ENCODE measurements around the gene OR6F1.

Gene OR6F1

GRCh38 chr1:247681288-247681897 lies 35.1 kb downstream of the OR6F1 start:
- no peak overlapping the region for H3K4me3 ChIP-seq (ENCODE audit: low read length)
- TF ChIP-seq ZNF274 (IDR thresholded peaks at IDR 0.05; ENCODE audit: low read depth, low read length), result no peak

GRCh38 chr1:247680171-247680570 lies 36.3 kb downstream of the OR6F1 start:
- no peak for TF ChIP-seq ZNF274 (IDR thresholded peaks at IDR 0.05; ENCODE audit: low read depth, low read length)
- H3K4me3 ChIP-seq (ENCODE audit: low read length), result no peak overlapping the region

- H3K4me3 ChIP-seq (ENCODE audit: low read length), result no peak within 1 kb of the TSS
- no peak for TF ChIP-seq ZNF274 (IDR thresholded peaks at IDR 0.05; ENCODE audit: low read depth, low read length)
Observed at GRCh38 chr1:247679639-247680038, 36.8 kb downstream of the OR6F1 start, which contains the start of gene OR13G1. Gene OR13G1 (minus strand): TSS chr1:247679739. CDS start chr1:247673041, 6,698 bp downstream.

- H3K4me3 ChIP-seq (ENCODE audit: low read length), result no peak overlapping the region
- no peak for TF ChIP-seq ZNF274 (IDR thresholded peaks at IDR 0.05; ENCODE audit: low read depth, low read length)
Observed at GRCh38 chr1:247669225-247669624, 47.2 kb downstream of the OR6F1 start.
